ENCODE data around the gene COL1A1.

The COL1A1 gene

DNA sequence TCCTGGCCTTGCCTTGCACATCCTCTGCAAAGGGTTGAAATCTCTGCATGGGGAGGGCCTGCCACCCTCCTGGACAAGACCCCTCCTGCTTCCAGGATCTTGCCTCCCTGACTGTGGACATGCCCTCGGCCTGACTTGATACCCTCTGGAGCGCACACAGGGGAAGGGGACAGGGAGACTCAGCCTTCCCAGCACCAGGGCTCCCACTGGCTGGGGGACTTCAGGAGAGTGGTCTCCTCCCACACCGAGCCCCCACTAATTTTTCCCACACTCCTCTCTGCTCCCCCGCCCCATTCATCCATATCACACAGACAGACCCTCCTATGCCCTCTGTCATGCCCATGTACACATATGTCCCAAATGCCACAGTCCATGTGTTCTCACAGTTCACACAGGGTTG is 21.3 kb downstream of the COL1A1 start:
- peaks cover 5% of the 10 kb centered on the region; the same call in 1 of the 2 replicates for H3F3A ChIP-seq (ENCODE audit: insufficient read depth, low read length)
- H3K4me1 ChIP-seq (ENCODE audit: low read length), result peaks cover 23% of the 10 kb centered on the region
- no peak overlapping the region for H3K4me2 ChIP-seq (ENCODE audit: low read depth, low read length)
- no peaks in the 10 kb centered on the region for H3K9me2 ChIP-seq (replicated peaks; ENCODE audit: insufficient read depth, low read length)
- peaks cover 5% of the 10 kb centered on the region; the same call in 1 of the 2 replicates for H3K27me3 ChIP-seq (replicated peaks; ENCODE audit: insufficient read depth, low read length)
- TF ChIP-seq, protein P1, sequence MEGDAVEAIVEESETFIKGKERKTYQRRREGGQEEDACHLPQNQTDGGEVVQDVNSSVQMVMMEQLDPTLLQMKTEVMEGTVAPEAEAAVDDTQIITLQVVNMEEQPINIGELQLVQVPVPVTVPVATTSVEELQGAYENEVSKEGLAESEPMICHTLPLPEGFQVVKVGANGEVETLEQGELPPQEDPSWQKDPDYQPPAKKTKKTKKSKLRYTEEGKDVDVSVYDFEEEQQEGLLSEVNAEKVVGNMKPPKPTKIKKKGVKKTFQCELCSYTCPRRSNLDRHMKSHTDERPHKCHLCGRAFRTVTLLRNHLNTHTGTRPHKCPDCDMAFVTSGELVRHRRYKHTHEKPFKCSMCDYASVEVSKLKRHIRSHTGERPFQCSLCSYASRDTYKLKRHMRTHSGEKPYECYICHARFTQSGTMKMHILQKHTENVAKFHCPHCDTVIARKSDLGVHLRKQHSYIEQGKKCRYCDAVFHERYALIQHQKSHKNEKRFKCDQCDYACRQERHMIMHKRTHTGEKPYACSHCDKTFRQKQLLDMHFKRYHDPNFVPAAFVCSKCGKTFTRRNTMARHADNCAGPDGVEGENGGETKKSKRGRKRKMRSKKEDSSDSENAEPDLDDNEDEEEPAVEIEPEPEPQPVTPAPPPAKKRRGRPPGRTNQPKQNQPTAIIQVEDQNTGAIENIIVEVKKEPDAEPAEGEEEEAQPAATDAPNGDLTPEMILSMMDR (IDR thresholded peaks at IDR 0.05; ENCODE audit: low read length), result no peak
- no peak for TF ChIP-seq EZH2phosphoT487 (IDR thresholded peaks at IDR 0.05; ENCODE audit: low read length)
- no peak for TF ChIP-seq EZH2 (optimal IDR thresholded peaks at IDR 0.05; ENCODE audit: low read depth, low read length)
- H3K9me3 ChIP-seq (replicated peaks; ENCODE audit: insufficient read depth, low read length), result no peaks in the 10 kb centered on the region
- H3K27ac ChIP-seq (ENCODE audit: low read length), result no peak overlapping the region
- H3K36me3 ChIP-seq (replicated peaks; ENCODE audit: insufficient read depth, low read length), result no peaks in the 10 kb centered on the region
- H4K20me1 ChIP-seq (ENCODE audit: insufficient read depth, low read length), result no peaks in the 10 kb centered on the region
- no peak overlapping the region for H3K4me3 ChIP-seq (ENCODE audit: low read length)
- H3K79me2 ChIP-seq (ENCODE audit: low read length), result no peaks in the 10 kb centered on the region
- H3K9ac ChIP-seq (ENCODE audit: low read length), result no peak overlapping the region
- no peak overlapping the region for H2AFZ ChIP-seq (ENCODE audit: low read length)
- DNase-seq, result no peak

DNA sequence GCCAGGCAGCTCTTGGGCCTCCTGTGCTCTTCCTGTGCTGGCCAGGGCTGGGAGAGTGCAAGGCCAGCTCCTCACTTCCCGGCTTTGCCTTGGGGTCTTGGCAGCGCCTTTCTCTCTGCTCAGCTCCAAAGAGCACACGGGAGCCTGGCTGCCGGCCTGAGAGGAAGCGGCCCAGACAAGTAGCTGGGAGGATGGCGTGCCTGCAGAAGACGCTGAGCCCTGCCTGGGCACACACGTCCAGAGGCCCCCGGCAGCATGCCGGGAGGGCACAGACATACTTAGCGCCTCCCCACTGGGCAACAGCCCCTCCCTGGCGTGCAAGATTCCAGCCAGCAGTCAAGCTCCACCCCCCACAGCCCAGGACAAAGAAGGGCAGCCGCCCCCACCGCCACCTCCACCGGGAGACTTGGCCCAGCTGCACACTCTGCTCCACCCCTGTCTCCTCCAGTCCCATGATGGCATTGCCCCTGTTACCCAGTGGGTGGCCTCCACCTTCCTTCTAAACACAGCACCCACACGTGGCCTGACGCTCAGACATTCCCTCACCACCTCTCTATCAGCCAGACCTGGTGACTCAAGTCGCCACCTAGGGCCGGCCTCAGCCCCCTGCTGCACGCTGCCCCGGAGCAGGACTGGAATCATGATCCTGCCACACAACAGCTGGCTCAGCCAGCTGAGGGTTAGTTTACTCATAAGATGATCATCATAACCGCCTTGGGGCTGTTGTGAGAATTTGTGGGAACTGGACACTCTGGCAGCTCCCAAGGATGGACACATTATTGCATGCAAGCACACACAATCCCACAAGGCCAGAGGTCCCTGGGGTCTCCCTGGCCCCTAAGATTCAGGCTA is 23.2 kb downstream of the COL1A1 start:
- Histone ChIP-seq H3F3A (ENCODE audit: insufficient read depth, low read length) (no peaks in the 10 kb centered on the region), H3K4me2 (ENCODE audit: low read depth, low read length) (peak overlapping the region; percentile 37; the same call in 1 of the 2 replicates), H3K9me3 (replicated peaks; ENCODE audit: insufficient read depth, low read length) (no peaks in the 10 kb centered on the region), H3K4me3 (ENCODE audit: low read length) (no peak overlapping the region), H3K4me1 (ENCODE audit: low read length) (peaks cover 9% of the 10 kb centered on the region), H3K27ac (ENCODE audit: low read length) (no peak overlapping the region), H2AFZ (ENCODE audit: low read length) (peak overlapping the region; percentile 66), H3K27me3 (replicated peaks; ENCODE audit: insufficient read depth, low read length) (no peaks in the 10 kb centered on the region), H3K79me2 (ENCODE audit: low read length) (no peaks in the 10 kb centered on the region), H3K9me2 (replicated peaks; ENCODE audit: insufficient read depth, low read length) (no peaks in the 10 kb centered on the region), H3K9ac (ENCODE audit: low read length) (no peak overlapping the region), H4K20me1 (ENCODE audit: insufficient read depth, low read length) (no peaks in the 10 kb centered on the region), H3K36me3 (replicated peaks; ENCODE audit: insufficient read depth, low read length) (no peaks in the 10 kb centered on the region)
- TF ChIP-seq, protein P1 (IDR thresholded peaks at IDR 0.05; ENCODE audit: low read length), result peak; percentile 85
- TF ChIP-seq EZH2 (optimal IDR thresholded peaks at IDR 0.05; ENCODE audit: low read depth, low read length), result no peak
- peak; percentile 73 for DNase-seq

DNA sequence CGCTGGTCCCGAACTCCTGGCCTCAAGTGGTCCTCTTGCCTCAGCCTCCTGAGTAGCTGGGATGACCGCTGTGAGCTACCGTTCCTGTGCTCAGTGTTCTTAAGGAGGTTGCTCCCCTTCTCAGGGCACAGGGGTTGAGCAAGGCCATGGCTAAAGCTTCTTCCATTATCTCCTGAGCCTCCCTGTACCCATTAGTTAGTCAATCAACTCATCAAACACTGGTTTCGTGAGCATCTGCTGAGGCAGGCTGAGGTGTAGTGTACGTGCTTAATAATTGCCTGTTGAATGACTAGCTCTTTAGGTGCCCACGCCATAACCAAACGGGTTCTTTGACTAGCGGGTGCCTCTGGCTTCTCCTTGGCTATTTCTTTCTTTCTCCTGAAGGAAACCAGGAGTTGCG is 24.0 kb downstream of the COL1A1 start:
- no peaks in the 10 kb centered on the region for H3K27me3 ChIP-seq (replicated peaks; ENCODE audit: insufficient read depth, low read length)
- H3K9me2 ChIP-seq (replicated peaks; ENCODE audit: insufficient read depth, low read length), result no peaks in the 10 kb centered on the region
- no peak overlapping the region for H3K9ac ChIP-seq (ENCODE audit: low read length)
- no peak overlapping the region for H2AFZ ChIP-seq (ENCODE audit: low read length)
- TF ChIP-seq, protein P1 (IDR thresholded peaks at IDR 0.05; ENCODE audit: low read length), result no peak
- TF ChIP-seq EZH2phosphoT487 (IDR thresholded peaks at IDR 0.05; ENCODE audit: low read length), result no peak
- TF ChIP-seq EZH2 (optimal IDR thresholded peaks at IDR 0.05; ENCODE audit: low read depth, low read length), result no peak
- H3K4me2 ChIP-seq (ENCODE audit: low read depth, low read length), result no peak overlapping the region
- H3K4me1 ChIP-seq (ENCODE audit: low read length), result peaks cover 9% of the 10 kb centered on the region; the same call in 1 of the 2 replicates
- no peaks in the 10 kb centered on the region for H3K79me2 ChIP-seq (ENCODE audit: low read length)
- no peak for DNase-seq
- H3K9me3 ChIP-seq (replicated peaks; ENCODE audit: insufficient read depth, low read length), result no peaks in the 10 kb centered on the region
- no peak overlapping the region for H3K27ac ChIP-seq (ENCODE audit: low read length)
- no peaks in the 10 kb centered on the region for H3F3A ChIP-seq (ENCODE audit: insufficient read depth, low read length)
- H4K20me1 ChIP-seq (ENCODE audit: insufficient read depth, low read length), result no peaks in the 10 kb centered on the region
- H3K36me3 ChIP-seq (replicated peaks; ENCODE audit: insufficient read depth, low read length), result no peaks in the 10 kb centered on the region
- no peak overlapping the region for H3K4me3 ChIP-seq (ENCODE audit: low read length)
